ENCODE measurements around the gene KIFC3.
A peak's percentile ranks its signal among the peaks of the same experiment; 100 is the strongest.
"Not testable (repeated sequence)": the region's sequence is repeated elsewhere in the genome, so short reads cannot be mapped to it uniquely, and the experiment has no call there.

KIFC3 gene

DNA sequence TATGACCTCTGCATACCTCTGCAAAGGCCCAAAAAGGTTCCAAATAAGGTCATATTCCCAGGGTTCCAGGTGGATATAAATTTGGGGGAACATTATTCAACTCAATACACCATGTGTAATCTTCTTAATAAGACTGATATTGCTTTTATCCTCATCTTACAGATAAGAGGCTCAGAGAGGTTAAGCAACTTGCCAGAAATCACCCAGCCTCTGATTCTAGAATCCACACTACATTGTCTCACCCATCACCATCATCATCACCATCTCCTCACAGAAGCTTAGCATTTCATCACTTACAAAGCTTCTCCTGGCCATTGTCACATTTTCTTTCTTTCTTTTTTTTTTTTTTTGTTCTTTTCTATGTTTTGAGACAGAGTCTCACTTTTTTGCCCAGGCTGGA, 15.4 kb upstream of the KIFC3 start:
- Histone ChIP-seq H3K9ac (ENCODE audit: low read length) (no peak overlapping the region), H3K27me3 (ENCODE audit: insufficient read depth, low read length, poor library complexity) (no peaks in the 10 kb centered on the region)

DNA sequence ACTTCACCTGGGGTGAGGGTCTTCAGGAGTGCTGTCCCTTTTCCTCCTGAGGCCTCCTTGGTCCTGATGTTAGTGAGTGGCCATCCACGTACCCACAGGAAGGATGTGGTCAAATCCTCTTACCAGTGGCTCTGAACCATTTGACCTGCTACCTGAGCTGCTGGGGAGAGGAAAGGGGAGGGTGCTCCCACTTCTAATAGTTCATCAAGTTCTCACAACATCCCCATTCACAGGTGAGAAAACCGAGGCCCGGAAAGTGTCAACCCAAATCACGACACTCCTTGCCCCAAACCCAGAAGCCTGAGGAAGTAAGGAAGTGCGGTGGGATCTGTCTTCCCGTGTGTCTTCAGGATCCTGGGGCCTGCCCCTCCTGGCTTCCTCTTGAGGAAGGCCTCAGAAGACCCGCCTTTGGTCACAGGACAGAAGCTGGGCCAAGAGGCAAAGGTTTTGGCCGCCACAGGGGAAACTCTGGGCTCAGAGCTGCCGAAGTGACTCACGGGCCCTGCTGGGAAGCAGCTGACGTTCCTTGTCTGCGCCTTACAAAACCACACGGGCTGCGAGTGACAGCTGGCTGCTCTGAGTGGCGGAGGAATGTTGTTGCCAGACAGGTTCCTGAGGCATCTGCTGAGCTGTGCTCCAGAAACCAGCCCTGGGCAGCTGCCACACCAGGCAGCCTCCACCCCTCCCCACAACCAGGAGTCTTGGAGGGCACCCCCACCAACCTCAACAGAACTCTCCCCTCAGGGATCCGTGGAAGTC, 13.9 kb upstream of the KIFC3 start:
- Histone ChIP-seq H3K23ac (ENCODE audit: low read length) (peak overlapping the region; percentile 74), H3K4me2 (ENCODE audit: low read length) (no peak overlapping the region)

More for the DNA sequence above, 15.4 kb upstream of the KIFC3 start:
- no peak overlapping the region for H3K4ac ChIP-seq (ENCODE audit: low read depth, low read length)
- no peak overlapping the region for H3K56ac ChIP-seq (ENCODE audit: low read length)
- no peak overlapping the region for H4K8ac ChIP-seq (ENCODE audit: low read depth, low read length)
- no peak overlapping the region for H3K27ac ChIP-seq (ENCODE audit: low read depth, low read length)
- no peak overlapping the region for H2BK120ac ChIP-seq (ENCODE audit: low read depth, low read length)
- no peaks in the 10 kb centered on the region for H3K79me1 ChIP-seq (ENCODE audit: low read length)
- H3K4me1 ChIP-seq (ENCODE audit: control insufficient read depth, low read depth, low read length), result peaks cover 7% of the 10 kb centered on the region
- DNase-seq, result no peak
- H4K5ac ChIP-seq (ENCODE audit: low read length), result no peak overlapping the region
- H3K18ac ChIP-seq (ENCODE audit: low read length), result no peak overlapping the region
- H2AK5ac ChIP-seq (ENCODE audit: low read length), result no peak overlapping the region
- no peaks in the 10 kb centered on the region for H3K36me3 ChIP-seq (ENCODE audit: control insufficient read depth, insufficient read depth, low read length)
- H2BK15ac ChIP-seq (replicated peaks; ENCODE audit: low read depth), result no peak overlapping the region
- H3K79me2 ChIP-seq (ENCODE audit: control insufficient read depth, insufficient read depth, low read length), result no peaks in the 10 kb centered on the region
- H2BK5ac ChIP-seq (ENCODE audit: low read length), result no peak overlapping the region
- H3K23ac ChIP-seq (ENCODE audit: low read length), result no peak overlapping the region
- no peak overlapping the region for H3K4me2 ChIP-seq (ENCODE audit: low read length)
- no peak overlapping the region for H3K4me3 ChIP-seq (ENCODE audit: low read length)

DNA sequence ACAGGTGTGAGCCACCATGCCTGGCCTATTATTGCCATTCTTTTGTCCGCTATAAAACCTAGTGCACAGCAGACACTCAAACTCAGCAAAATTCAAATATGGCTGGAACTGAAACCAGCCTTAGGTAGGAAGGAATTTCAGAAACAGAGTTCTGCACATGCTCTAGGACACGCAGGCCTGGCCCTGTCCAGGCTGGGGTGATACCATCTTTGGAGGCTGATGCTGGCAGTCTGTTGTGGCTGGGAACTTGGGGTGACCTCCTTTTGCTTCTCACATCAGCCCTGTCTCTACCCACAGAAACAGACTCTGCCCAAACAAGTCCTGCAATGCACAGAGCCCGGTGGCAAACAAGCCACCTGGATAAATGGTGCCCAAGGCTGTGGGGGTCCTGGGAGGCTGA, 12.6 kb upstream of the KIFC3 start:
- Histone ChIP-seq H3K4me3 (ENCODE audit: low read length) (no peak overlapping the region), H3K4ac (ENCODE audit: low read depth, low read length) (no peak overlapping the region)
- WGBS (ENCODE audit: extremely low coverage, insufficient coverage, low lambda C conversion rate), result no CpG with 5 or more reads among the region's 3 CpGs

More for the DNA sequence above, 13.9 kb upstream of the KIFC3 start:
- Histone ChIP-seq H3K27me3 (ENCODE audit: insufficient read depth, low read length, poor library complexity) (no peaks in the 10 kb centered on the region), H3K56ac (ENCODE audit: low read length) (peak overlapping the region; percentile 61), H4K8ac (ENCODE audit: low read depth, low read length) (no peak overlapping the region), H2BK120ac (ENCODE audit: low read depth, low read length) (no peak overlapping the region), H3K27ac (ENCODE audit: low read depth, low read length) (no peak overlapping the region), H2BK5ac (ENCODE audit: low read length) (no peak overlapping the region), H4K5ac (ENCODE audit: low read length) (no peak overlapping the region), H2AK5ac (ENCODE audit: low read length) (no peak overlapping the region), H3K36me3 (ENCODE audit: control insufficient read depth, insufficient read depth, low read length) (no peaks in the 10 kb centered on the region), H2BK15ac (replicated peaks; ENCODE audit: low read depth) (no peak overlapping the region), H3K4me1 (ENCODE audit: control insufficient read depth, low read depth, low read length) (peaks cover 7% of the 10 kb centered on the region), H3K9ac (ENCODE audit: low read length) (no peak overlapping the region), H3K4me3 (ENCODE audit: low read length) (no peak overlapping the region), H3K4ac (ENCODE audit: low read depth, low read length) (peak overlapping the region; percentile 39), H3K79me2 (ENCODE audit: control insufficient read depth, insufficient read depth, low read length) (no peaks in the 10 kb centered on the region), H3K79me1 (ENCODE audit: low read length) (no peaks in the 10 kb centered on the region), H3K18ac (ENCODE audit: low read length) (no peak overlapping the region)
- WGBS (ENCODE audit: extremely low coverage, insufficient coverage, low lambda C conversion rate), result no CpG with 5 or more reads among the region's 16 CpGs
- DNase-seq, result peak; percentile 96

DNA sequence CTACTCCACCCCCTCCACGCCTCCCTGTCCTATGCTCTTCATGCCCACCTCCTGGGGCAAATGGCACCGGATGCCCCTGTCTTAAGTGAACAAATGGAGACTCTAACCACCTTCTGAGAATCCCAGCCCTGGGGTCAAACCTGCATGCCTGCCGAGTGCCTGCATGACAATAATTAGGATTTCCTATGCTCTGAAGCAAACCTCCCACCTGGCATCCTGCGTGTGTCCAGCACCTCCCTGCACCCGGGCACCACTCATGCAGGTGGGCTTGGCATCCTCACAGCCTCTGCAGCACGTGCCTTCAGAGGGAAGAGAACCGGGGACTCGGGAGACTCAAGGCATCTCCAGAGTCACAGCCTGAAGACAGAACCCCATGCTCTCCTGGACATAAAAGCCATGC, 11.2 kb upstream of the KIFC3 start:
- H2BK120ac ChIP-seq (ENCODE audit: low read depth, low read length), result no peak overlapping the region
- no peak overlapping the region for H2AK5ac ChIP-seq (ENCODE audit: low read length)
- H3K4me3 ChIP-seq (ENCODE audit: low read length), result no peak overlapping the region
- peaks cover 19% of the 10 kb centered on the region for H3K4me1 ChIP-seq (ENCODE audit: control insufficient read depth, low read depth, low read length)
- H2BK5ac ChIP-seq (ENCODE audit: low read length), result no peak overlapping the region
- WGBS (ENCODE audit: extremely low coverage, insufficient coverage, low lambda C conversion rate), result no CpG with 5 or more reads among the region's 8 CpGs
- H3K27ac ChIP-seq (ENCODE audit: low read depth, low read length), result no peak overlapping the region
- H3K79me1 ChIP-seq (ENCODE audit: low read length), result no peaks in the 10 kb centered on the region
- no peak overlapping the region for H3K4ac ChIP-seq (ENCODE audit: low read depth, low read length)
- no peak overlapping the region for H2BK15ac ChIP-seq (replicated peaks; ENCODE audit: low read depth)
- no peak overlapping the region for H4K8ac ChIP-seq (ENCODE audit: low read depth, low read length)
- H3K36me3 ChIP-seq (ENCODE audit: control insufficient read depth, insufficient read depth, low read length), result no peaks in the 10 kb centered on the region
- no peaks in the 10 kb centered on the region for H3K27me3 ChIP-seq (ENCODE audit: insufficient read depth, low read length, poor library complexity)
- H3K56ac ChIP-seq (ENCODE audit: low read length), result no peak overlapping the region
- H3K9ac ChIP-seq (ENCODE audit: low read length), result no peak overlapping the region
- H3K4me2 ChIP-seq (ENCODE audit: low read length), result no peak overlapping the region
- no peak overlapping the region for H3K18ac ChIP-seq (ENCODE audit: low read length)
- no peak for DNase-seq
- no peak overlapping the region for H4K5ac ChIP-seq (ENCODE audit: low read length)
- no peaks in the 10 kb centered on the region for H3K79me2 ChIP-seq (ENCODE audit: control insufficient read depth, insufficient read depth, low read length)
- no peak overlapping the region for H3K23ac ChIP-seq (ENCODE audit: low read length)

More for the DNA sequence above, 12.6 kb upstream of the KIFC3 start:
- Histone ChIP-seq H3K79me2 (ENCODE audit: control insufficient read depth, insufficient read depth, low read length) (no peaks in the 10 kb centered on the region), H3K4me2 (ENCODE audit: low read length) (no peak overlapping the region), H4K8ac (ENCODE audit: low read depth, low read length) (no peak overlapping the region), H2BK15ac (replicated peaks; ENCODE audit: low read depth) (no peak overlapping the region), H3K23ac (ENCODE audit: low read length) (no peak overlapping the region), H3K79me1 (ENCODE audit: low read length) (no peaks in the 10 kb centered on the region), H3K18ac (ENCODE audit: low read length) (no peak overlapping the region), H2BK5ac (ENCODE audit: low read length) (no peak overlapping the region), H3K36me3 (ENCODE audit: control insufficient read depth, insufficient read depth, low read length) (no peaks in the 10 kb centered on the region), H2BK120ac (ENCODE audit: low read depth, low read length) (no peak overlapping the region), H2AK5ac (ENCODE audit: low read length) (no peak overlapping the region), H4K5ac (ENCODE audit: low read length) (no peak overlapping the region), H3K4me1 (ENCODE audit: control insufficient read depth, low read depth, low read length) (peaks cover 13% of the 10 kb centered on the region), H3K9ac (ENCODE audit: low read length) (no peak overlapping the region), H3K27ac (ENCODE audit: low read depth, low read length) (no peak overlapping the region), H3K27me3 (ENCODE audit: insufficient read depth, low read length, poor library complexity) (no peaks in the 10 kb centered on the region), H3K56ac (ENCODE audit: low read length) (no peak overlapping the region)
- DNase-seq, result no peak

DNA sequence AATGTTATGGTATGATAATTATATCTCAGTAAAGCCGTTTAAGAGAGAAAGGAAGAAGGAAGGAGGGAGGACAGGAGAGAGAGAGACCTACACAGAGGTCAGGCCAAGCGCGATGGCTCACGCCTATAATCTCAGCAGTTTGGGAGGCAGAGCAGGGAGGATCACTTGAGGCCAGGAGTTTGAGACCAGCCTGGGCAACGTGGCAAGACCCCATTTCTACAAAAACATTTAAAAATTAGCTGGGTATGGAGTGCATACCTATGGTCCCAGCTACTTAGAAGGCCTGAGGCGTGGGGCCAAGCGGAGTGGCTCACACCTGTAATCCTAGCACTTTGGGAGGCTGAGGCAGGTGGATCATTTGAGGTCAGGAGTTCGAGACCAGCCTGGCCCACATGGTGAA, 9.0 kb upstream of the KIFC3 start:
- H3K23ac ChIP-seq (ENCODE audit: low read length); H3K4ac ChIP-seq (ENCODE audit: low read depth, low read length); H2BK5ac ChIP-seq (ENCODE audit: low read length); H4K5ac ChIP-seq (ENCODE audit: low read length); H3K27ac ChIP-seq (ENCODE audit: low read depth, low read length); H2BK15ac ChIP-seq (replicated peaks; ENCODE audit: low read depth); H3K79me2 ChIP-seq (ENCODE audit: control insufficient read depth, insufficient read depth, low read length); H3K36me3 ChIP-seq (ENCODE audit: control insufficient read depth, insufficient read depth, low read length); H3K18ac ChIP-seq (ENCODE audit: low read length); DNase-seq; H2AK5ac ChIP-seq (ENCODE audit: low read length); H3K27me3 ChIP-seq (ENCODE audit: insufficient read depth, low read length, poor library complexity); H3K79me1 ChIP-seq (ENCODE audit: low read length); H4K8ac ChIP-seq (ENCODE audit: low read depth, low read length); H3K56ac ChIP-seq (ENCODE audit: low read length); H3K9ac ChIP-seq (ENCODE audit: low read length); H3K4me2 ChIP-seq (ENCODE audit: low read length); H2BK120ac ChIP-seq (ENCODE audit: low read depth, low read length); H3K4me3 ChIP-seq (ENCODE audit: low read length): not testable (repeated sequence)
- peaks cover 19% of the 10 kb centered on the region for H3K4me1 ChIP-seq (ENCODE audit: control insufficient read depth, low read depth, low read length)
- WGBS (ENCODE audit: extremely low coverage, insufficient coverage, low lambda C conversion rate), result no CpG with 5 or more reads among the region's 8 CpGs
